ENCODE data around the gene MID1. TPM values are rescaled to one million over a fixed set of nuclear protein-coding genes. Genes with fewer than 3 reads are reported as not detected.

The MID1 gene
- total RNA-seq, 1 donor from 2014 or later = 0.18 TPM

DNA sequence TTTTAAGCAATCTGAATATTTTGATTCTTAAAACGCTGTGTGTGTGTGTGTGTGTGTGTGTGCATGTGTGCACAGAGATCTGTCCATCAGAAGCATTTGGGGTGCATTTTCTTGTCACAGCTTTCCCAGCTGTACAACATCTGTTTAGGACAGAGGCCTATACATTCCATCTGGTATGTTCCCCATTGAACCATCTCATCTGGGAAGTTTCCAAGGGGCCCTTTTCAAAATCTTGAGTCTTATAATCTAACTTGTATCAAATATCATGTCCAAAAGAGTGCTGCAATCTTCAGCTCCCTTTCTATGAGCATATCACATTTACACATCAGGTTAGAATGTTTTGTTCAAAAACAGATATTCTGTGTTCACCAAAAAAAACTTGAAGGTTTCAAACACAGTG is 16.5 kb upstream of the MID1 start:
- intact Hi-C loops (cut with micrococcal nuclease) = no loop called here
- ATAC-seq (ENCODE audit: low read depth) = no peak
- ChIA-PET POLR2A (no interaction called here), CTCF (interaction anchor here (1.3 kb wide), 1 partner anchor 447 kb away, joined by 7 read pairs; no protein-coding TSS in a partner anchor)
- no peak overlapping the region for H3K4me3 Mint-ChIP-seq
- no peaks in the 10 kb centered on the region for H3K36me3 Mint-ChIP-seq (ENCODE audit: low read depth)
- no peak for TF ChIP-seq CTCF (IDR thresholded peaks at IDR 0.05)
- H3K4me1 Mint-ChIP-seq = no peaks in the 10 kb centered on the region
- DNase-seq = no peak
- H3K27me3 Mint-ChIP-seq = no peaks in the 10 kb centered on the region
- no peak overlapping the region for H3K27ac Mint-ChIP-seq
- H3K9me3 Mint-ChIP-seq = no peaks in the 10 kb centered on the region

GRCh38 chrX:10636337-10636736 is 16.0 kb upstream of the MID1 start:
- ChIA-PET CTCF (interaction anchor here (1.3 kb wide), 1 partner anchor 446 kb away, joined by 7 read pairs; no protein-coding TSS in a partner anchor), POLR2A (interaction anchor here (0.7 kb wide), 1 partner anchor 13 kb away, joined by 3 read pairs; no protein-coding TSS in a partner anchor)
- intact Hi-C loops (cut with micrococcal nuclease) = no loop called here
- no peaks in the 10 kb centered on the region for H3K36me3 Mint-ChIP-seq (ENCODE audit: low read depth)
- no peaks in the 10 kb centered on the region for H3K27me3 Mint-ChIP-seq
- DNase-seq (no peak), ATAC-seq (ENCODE audit: low read depth) (no peak)
- H3K4me3 Mint-ChIP-seq = no peak overlapping the region
- no peak for TF ChIP-seq CTCF (IDR thresholded peaks at IDR 0.05)
- no peak overlapping the region for H3K27ac Mint-ChIP-seq
- H3K9me3 Mint-ChIP-seq = no peaks in the 10 kb centered on the region
- no peaks in the 10 kb centered on the region for H3K4me1 Mint-ChIP-seq

DNA sequence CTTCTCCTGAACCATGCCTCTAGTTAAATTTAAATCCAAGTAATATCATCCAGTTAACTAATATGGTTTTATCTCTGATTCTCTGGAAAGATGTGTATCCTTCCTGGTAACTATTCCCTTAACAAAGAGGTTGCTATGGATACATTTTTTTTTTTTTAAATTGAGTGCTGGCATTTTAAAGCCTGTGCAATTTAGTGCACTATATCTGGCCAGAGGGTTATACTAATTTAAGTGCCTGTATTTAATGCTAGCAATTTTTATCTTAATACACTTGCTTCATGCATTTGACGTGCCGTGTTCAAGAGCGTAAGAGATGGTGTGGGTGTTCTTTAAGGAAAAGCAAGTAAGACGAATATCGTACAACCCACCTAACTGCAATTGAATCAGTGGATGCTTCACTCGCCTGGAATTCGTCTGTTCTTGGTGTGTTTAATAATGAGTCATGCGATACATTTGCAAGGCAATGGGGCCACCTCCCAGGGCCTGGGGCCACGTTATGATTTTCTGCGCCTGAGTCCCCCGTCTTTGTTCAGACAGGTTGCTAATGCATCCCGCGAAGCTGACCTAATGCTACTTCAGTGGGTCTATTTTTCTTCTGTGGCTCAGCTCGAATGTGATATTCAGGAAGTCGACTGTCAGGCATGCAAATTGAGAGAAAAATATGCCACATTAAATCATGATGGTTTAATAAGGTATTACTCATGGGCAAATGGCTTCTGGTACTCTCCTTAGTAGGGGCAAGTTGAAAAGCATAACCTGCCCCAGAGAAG is 14.2 kb upstream of the MID1 start:
- no peak overlapping the region for H3K4me3 Mint-ChIP-seq
- intact Hi-C loops (cut with micrococcal nuclease) = no loop called here
- POLR2A ChIA-PET = no interaction called here
- ATAC-seq (ENCODE audit: low read depth) = no peak
- H3K9me3 Mint-ChIP-seq = no peaks in the 10 kb centered on the region
- no peaks in the 10 kb centered on the region for H3K4me1 Mint-ChIP-seq
- CTCF ChIA-PET = no interaction called here
- H3K27ac Mint-ChIP-seq = no peak overlapping the region
- H3K36me3 Mint-ChIP-seq (ENCODE audit: low read depth) = no peaks in the 10 kb centered on the region
- H3K27me3 Mint-ChIP-seq = peaks cover 6% of the 10 kb centered on the region
- no peak for DNase-seq
- no peak for TF ChIP-seq CTCF (IDR thresholded peaks at IDR 0.05)

- CTCF ChIA-PET = no interaction called here
- ATAC-seq (ENCODE audit: low read depth) = no peak
Measured at GRCh38 chrX:10633722-10634121, 13.3 kb upstream of the MID1 start.

More at GRCh38 chrX:10633722-10634121, 13.3 kb upstream of the MID1 start:
- Mint-ChIP-seq H3K9me3 (no peaks in the 10 kb centered on the region), H3K4me3 (no peak overlapping the region), H3K27me3 (peaks cover 9% of the 10 kb centered on the region), H3K36me3 (ENCODE audit: low read depth) (no peaks in the 10 kb centered on the region), H3K4me1 (no peaks in the 10 kb centered on the region), H3K27ac (no peak overlapping the region)
- no peak for TF ChIP-seq CTCF (IDR thresholded peaks at IDR 0.05)
- DNase-seq = no peak
- intact Hi-C loops (cut with micrococcal nuclease) = no loop called here
- POLR2A ChIA-PET = no interaction called here
